Parathyroid adenoma (tissue), 2 donors: ENCODE measurements around the gene AOX1.

Source experiments
- H2AFZ ChIP-seq: fragments of 300-600 bp; sonication (generic); one replicate; pipeline ENCODE4 v1.7.0; 2017; ENCODE audit warnings: antibody characterized with exemption, mild to moderate bottlenecking
- H3K27ac ChIP-seq: fragments of 300-600 bp; sonication (generic); one replicate; pipeline ENCODE4 v1.7.0; 2017
- H3K27me3 ChIP-seq: fragments of 300-600 bp; sonication (generic); one replicate; pipeline ENCODE4 v1.7.0; 2017; ENCODE audit warnings: low read length; ENCODE audit not compliant: control insufficient read depth, insufficient read depth
- H3K36me3 ChIP-seq: fragments of 300-600 bp; sonication (generic); one replicate; pipeline ENCODE4 v1.7.0; 2017; ENCODE audit warnings: low read length; ENCODE audit not compliant: control insufficient read depth, insufficient read depth
- H3K4me1 ChIP-seq: fragments of 300-600 bp; sonication (generic); one replicate; pipeline ENCODE4 v1.7.0; 2017; ENCODE audit warnings: control low read depth
- H3K4me2 ChIP-seq: fragments of 300-600 bp; sonication (generic); one replicate; pipeline ENCODE4 v1.7.0; 2017; ENCODE audit warnings: low read length
- H3K4me3 ChIP-seq: fragments of 300-600 bp; sonication (generic); one replicate; pipeline ENCODE4 v1.7.0; 2017; ENCODE audit warnings: low read depth, low read length
- H3K79me2 ChIP-seq: fragments of 300-600 bp; sonication (generic); one replicate; pipeline ENCODE4 v1.7.0; 2017; ENCODE audit warnings: control low read depth
- H3K9ac ChIP-seq: fragments of 300-600 bp; sonication (generic); one replicate; pipeline ENCODE4 v1.7.0; 2017; ENCODE audit warnings: mild to moderate bottlenecking
- H3K9me3 ChIP-seq: fragments of 300-600 bp; sonication (generic); one replicate; pipeline ENCODE4 v1.7.0; 2017; ENCODE audit warnings: low read length; ENCODE audit not compliant: control insufficient read depth
- TF ChIP-seq, protein P1 (sequence below): fragments of 300-600 bp; sonication (generic); IDR thresholded peaks from one replicate; pipeline ENCODE4 v1.7.0; 2017; ENCODE audit warnings: antibody characterized with exemption, mild to moderate bottlenecking
- donor health status: primary hyperparathyroidism.

AOX1 gene

DNA sequence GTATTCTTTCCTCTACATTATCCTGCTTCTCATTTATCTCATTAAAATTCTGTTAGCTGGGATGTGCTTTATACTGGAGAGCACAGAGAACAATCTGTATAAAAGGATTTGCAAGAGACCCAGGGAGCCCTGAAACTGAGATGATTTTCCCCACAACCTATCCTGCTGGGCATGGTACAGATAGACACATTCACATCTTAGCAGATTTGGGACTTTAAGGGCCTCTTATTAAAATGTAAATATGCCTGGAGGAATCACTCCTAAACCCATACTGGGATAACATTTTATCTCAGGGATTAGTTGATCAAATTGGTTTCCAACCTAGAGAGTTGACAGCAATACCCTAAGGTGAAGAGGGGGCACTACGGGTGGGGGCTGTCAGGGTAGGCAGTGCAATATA lies 45.5 kb downstream of the AOX1 start:
- Histone ChIP-seq H3K27me3 (no peaks in the 10 kb centered on the region), H3K36me3 (no peaks in the 10 kb centered on the region), H3K4me3 (no peak overlapping the region), H3K27ac (no peak overlapping the region), H3K9ac (no peak overlapping the region), H2AFZ (no peak overlapping the region), H3K79me2 (no peaks in the 10 kb centered on the region), H3K4me2 (no peak overlapping the region), H3K4me1 (no peaks in the 10 kb centered on the region), H3K9me3 (no peaks in the 10 kb centered on the region)
- TF ChIP-seq, protein P1, sequence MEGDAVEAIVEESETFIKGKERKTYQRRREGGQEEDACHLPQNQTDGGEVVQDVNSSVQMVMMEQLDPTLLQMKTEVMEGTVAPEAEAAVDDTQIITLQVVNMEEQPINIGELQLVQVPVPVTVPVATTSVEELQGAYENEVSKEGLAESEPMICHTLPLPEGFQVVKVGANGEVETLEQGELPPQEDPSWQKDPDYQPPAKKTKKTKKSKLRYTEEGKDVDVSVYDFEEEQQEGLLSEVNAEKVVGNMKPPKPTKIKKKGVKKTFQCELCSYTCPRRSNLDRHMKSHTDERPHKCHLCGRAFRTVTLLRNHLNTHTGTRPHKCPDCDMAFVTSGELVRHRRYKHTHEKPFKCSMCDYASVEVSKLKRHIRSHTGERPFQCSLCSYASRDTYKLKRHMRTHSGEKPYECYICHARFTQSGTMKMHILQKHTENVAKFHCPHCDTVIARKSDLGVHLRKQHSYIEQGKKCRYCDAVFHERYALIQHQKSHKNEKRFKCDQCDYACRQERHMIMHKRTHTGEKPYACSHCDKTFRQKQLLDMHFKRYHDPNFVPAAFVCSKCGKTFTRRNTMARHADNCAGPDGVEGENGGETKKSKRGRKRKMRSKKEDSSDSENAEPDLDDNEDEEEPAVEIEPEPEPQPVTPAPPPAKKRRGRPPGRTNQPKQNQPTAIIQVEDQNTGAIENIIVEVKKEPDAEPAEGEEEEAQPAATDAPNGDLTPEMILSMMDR = no peak

DNA sequence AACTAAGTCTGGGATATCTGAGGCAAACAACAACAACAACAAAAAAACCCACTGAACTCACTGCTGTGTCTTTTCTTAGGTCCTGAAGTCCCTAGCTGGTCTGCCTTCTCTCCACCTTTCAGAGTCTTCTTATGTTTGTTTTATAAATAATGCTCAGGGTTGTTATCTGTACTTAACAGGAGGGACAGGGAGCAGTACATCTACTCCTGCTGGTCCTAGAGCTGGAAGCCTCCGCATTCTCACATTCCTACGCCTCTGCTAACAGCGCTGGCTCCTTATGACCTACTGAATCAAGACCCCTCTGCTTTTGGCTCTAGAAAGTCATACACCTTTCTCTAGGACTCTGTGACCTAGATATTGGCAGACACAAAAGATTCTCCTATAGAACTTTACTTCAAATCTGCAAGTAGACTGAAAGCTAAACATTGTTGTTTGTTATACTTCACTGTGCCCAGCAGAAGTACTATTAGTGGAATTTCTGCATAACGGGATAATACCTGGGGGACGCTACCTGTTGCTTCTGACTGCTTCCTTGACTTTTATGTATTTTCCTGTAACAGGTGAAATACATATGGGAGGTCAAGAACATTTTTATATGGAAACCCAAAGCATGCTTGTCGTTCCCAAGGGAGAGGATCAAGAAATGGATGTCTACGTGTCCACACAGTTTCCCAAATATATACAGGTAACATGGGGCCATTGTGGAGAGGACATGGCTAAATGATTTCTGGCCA lies 48.6 kb downstream of the AOX1 start:
- H3K36me3 ChIP-seq = no peaks in the 10 kb centered on the region
- no peak overlapping the region for H3K9ac ChIP-seq
- H3K27ac ChIP-seq = no peak overlapping the region
- TF ChIP-seq, protein P1 = no peak
- no peak overlapping the region for H3K4me2 ChIP-seq
- no peak overlapping the region for H2AFZ ChIP-seq
- no peaks in the 10 kb centered on the region for H3K9me3 ChIP-seq
- no peak overlapping the region for H3K4me3 ChIP-seq
- no peaks in the 10 kb centered on the region for H3K79me2 ChIP-seq
- H3K27me3 ChIP-seq = no peaks in the 10 kb centered on the region
- no peaks in the 10 kb centered on the region for H3K4me1 ChIP-seq

DNA sequence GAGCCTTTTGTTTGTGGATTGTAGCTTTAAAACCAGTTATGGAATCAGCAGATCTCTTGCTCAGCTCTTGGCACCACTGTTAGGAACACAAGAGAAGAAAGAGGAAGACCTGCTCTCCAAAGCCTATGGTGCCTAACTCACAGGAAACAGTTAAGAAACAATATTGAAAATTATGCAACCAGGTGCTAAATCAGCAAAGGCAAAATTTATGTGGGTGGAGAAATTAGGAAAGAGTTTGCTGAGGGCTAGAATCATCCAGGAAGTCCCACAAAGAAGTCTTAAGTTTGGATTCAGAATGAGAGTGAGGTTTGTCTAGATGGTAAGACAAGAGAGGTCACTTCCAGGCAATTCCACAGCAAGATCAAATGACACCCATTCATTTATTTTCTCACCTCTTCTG lies 49.4 kb downstream of the AOX1 start:
- no peak overlapping the region for H3K4me3 ChIP-seq
- H2AFZ ChIP-seq = no peak overlapping the region
- H3K27ac ChIP-seq = no peak overlapping the region
- H3K27me3 ChIP-seq = no peaks in the 10 kb centered on the region
- TF ChIP-seq, protein P1 = no peak
- no peak overlapping the region for H3K4me2 ChIP-seq
- no peaks in the 10 kb centered on the region for H3K9me3 ChIP-seq
- H3K79me2 ChIP-seq = no peaks in the 10 kb centered on the region
- H3K9ac ChIP-seq = no peak overlapping the region
- H3K36me3 ChIP-seq = no peaks in the 10 kb centered on the region
- no peaks in the 10 kb centered on the region for H3K4me1 ChIP-seq

DNA sequence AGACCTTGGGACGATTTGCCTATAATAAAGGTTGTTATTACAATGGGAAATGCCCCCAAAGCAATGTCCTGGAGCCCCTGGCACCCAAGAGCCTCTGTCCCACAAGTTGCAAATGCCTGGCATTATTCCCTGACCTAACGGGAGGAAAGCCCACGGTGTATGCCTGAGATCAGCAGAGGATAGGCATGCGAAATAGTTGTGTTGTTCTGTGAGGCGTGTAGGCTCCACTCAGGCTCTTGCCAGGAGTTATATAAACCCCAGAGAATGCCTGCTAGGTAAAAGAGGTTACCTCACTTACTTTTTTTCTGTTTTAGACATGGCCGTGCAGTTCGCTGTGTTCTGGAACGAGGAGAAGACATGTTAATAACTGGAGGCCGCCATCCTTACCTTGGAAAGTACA lies 52.1 kb downstream of the AOX1 start:
- Histone ChIP-seq H3K4me3 (no peak overlapping the region), H3K4me1 (no peaks in the 10 kb centered on the region), H3K9me3 (no peaks in the 10 kb centered on the region), H3K9ac (no peak overlapping the region), H3K36me3 (no peaks in the 10 kb centered on the region), H3K27ac (no peak overlapping the region), H3K79me2 (no peaks in the 10 kb centered on the region), H2AFZ (no peak overlapping the region), H3K4me2 (no peak overlapping the region), H3K27me3 (no peaks in the 10 kb centered on the region)
- TF ChIP-seq, protein P1 = no peak

DNA sequence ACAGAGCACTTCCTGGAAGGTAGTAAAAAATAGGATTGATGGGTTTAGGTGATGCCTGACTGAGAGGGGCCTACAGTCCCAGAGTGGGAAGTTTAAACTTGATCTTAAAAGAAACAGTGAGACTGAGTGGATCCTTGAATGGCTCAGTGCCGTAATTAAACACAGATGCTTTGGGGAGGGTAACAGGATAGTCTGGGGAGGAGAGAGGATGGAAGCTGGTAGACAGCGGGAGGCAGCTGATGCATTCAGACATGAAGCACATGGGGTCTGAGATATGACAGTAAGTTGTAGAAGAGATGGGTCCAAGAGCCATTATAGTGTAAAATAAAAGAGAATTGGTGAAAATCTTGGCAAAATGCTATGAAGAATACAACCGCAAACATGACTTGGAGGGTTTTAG lies 54.4 kb downstream of the AOX1 start:
- no peaks in the 10 kb centered on the region for H3K4me1 ChIP-seq
- H2AFZ ChIP-seq = no peak overlapping the region
- no peaks in the 10 kb centered on the region for H3K79me2 ChIP-seq
- no peaks in the 10 kb centered on the region for H3K27me3 ChIP-seq
- H3K36me3 ChIP-seq = no peaks in the 10 kb centered on the region
- H3K4me2 ChIP-seq = no peak overlapping the region
- TF ChIP-seq, protein P1 = no peak
- no peaks in the 10 kb centered on the region for H3K9me3 ChIP-seq
- no peak overlapping the region for H3K9ac ChIP-seq
- no peak overlapping the region for H3K27ac ChIP-seq
- H3K4me3 ChIP-seq = no peak overlapping the region
